Esophagus (tissue), 2 donors: ENCODE results near the gene TRMT61A. TPM values are rescaled to one million over a fixed set of nuclear protein-coding genes. Genes with fewer than 3 reads are reported as not detected.
A peak's percentile ranks its signal among the peaks of the same experiment; 100 is the strongest.

Experiments
- H3K27ac ChIP-seq, 2 donors: one replicate each; pipeline ENCODE4 v1.5.1; 2013; ENCODE audit warnings: low read depth in 2 of 2, mild to moderate bottlenecking in 2 of 2, inconsistent platforms in 1 of 2, low read length in 1 of 2, moderate library complexity in 1 of 2
- H3K27me3 ChIP-seq, 2 donors: one replicate each; pipeline ENCODE4 v1.6.1; 2013; ENCODE audit warnings: low read length in 2 of 2, control low read depth in 1 of 2, mild to moderate bottlenecking in 1 of 2; ENCODE audit not compliant: insufficient read depth in 2 of 2, control insufficient read depth in 1 of 2
- H3K36me3 ChIP-seq, 2 donors: one replicate each; pipeline ENCODE4 v1.6.1; 2013; ENCODE audit warnings: low read length in 1 of 2; ENCODE audit not compliant: control insufficient read depth in 2 of 2, insufficient read depth in 2 of 2
- H3K4me1 ChIP-seq, 2 donors: one replicate each; pipeline ENCODE4 v1.6.1; 2013; ENCODE audit warnings: low read length in 1 of 2; ENCODE audit not compliant: control insufficient read depth in 2 of 2, insufficient read depth in 2 of 2
- H3K4me3 ChIP-seq, 2 donors: one replicate each; pipeline ENCODE4 v1.5.1; 2013; ENCODE audit warnings: low read length in 2 of 2, mild to moderate bottlenecking in 2 of 2, low read depth in 1 of 2, moderate library complexity in 1 of 2
- H3K9me3 ChIP-seq, 2 donors: one replicate each; pipeline ENCODE4 v1.6.1; 2013; ENCODE audit warnings: mild to moderate bottlenecking in 2 of 2, low read depth in 1 of 2, low read length in 1 of 2, moderate library complexity in 1 of 2; ENCODE audit not compliant: control insufficient read depth in 2 of 2, insufficient read depth in 1 of 2
- WGBS, 2 donors: extraction: QIAGEN DNeasy Blood & Tissue Kit; methylation state at CpG; one replicate each; pipeline ENCODE4 v1.1.7; 2013; 5-methylcytosine and 5-hydroxymethylcytosine counted together
- polyA plus RNA-seq, 2 donors: library from polyadenylated mRNA; stranded (reverse); fragments of 200-250 nt; gene quantifications; one replicate each; pipeline ENCODE4 v1.2.3, GENCODE V29; 2013
- donor health status: healthy with polysubstance abuse.
- donor health status: Bipolar disorder and iron deficiency.

The TRMT61A gene
- polyA plus RNA-seq, 2 donors: 11.0 to 11.5 TPM

DNA sequence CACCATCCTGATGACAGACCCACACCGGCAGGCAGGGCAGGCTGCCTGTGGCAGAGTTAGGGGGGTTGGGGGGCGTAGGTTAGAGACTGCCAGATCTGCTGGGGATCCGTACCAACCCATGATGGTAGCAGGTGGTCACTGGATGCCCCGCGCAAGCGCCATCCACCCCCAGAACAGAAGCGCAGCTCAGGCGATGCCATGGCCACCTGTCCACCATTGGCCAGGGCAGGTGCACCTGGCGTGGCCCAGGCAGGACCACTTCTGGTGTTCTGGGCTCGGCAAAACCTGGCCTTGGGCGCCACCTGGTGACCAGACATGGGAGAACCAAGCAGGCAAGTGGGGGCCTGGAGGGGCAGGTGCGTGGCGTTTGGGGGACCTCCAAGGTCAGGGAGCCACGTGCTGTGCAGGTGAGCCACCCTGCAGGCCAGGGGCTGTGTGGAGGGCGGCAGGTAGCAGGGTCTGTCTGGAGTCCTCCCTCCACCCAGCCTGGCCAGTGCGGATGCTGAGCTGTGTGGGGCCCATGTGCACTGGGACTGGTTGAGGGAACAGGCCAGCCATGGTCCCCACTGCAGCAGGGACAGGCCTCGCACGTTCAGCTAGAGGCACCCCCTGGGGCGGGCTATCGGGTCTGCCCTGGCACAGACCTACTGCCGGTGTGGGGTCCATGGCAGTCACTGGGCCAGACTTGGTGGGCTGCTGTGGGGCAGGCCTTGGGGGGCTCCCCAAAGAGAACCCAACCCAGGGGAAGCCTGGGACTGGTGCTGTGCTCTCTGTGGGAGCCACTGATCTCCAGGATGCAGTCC is 17.9 kb downstream of the TRMT61A start:
- H3K4me1 ChIP-seq: peaks cover 25 to 53% of the 10 kb centered on the region in 2 donors

DNA sequence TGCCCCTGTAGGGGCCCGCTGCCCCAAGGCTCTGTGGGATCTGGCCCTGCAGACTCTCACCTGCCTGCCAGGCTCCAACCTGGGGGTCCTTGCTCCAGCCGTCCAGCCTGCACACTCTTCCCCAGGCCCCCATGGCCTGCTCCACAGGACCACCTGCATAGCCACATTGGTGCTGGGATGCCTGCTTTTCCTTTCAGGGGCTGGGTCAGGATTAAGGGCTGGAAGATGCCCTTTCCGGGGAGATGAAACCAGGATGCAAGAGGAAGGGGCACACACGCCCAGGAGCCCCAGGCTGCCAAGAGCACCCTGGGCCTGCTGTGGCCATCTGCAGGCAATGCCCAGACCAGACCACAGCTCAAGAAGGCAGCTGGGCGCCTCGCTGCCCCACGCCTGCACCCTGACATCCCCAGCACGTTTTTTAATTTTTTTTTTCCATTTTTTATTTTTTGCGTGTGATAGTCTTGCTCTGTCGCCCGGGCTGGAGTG is 18.5 kb downstream of the TRMT61A start:
- Histone ChIP-seq H3K36me3 (peaks cover 0 to 3% of the 10 kb centered on the region in 2 donors), H3K9me3 (no peaks in the 10 kb centered on the region), H3K27ac (no peak overlapping the region), H3K27me3 (no peaks in the 10 kb centered on the region), H3K4me1 (peaks cover 19 to 53% of the 10 kb centered on the region in 2 donors), H3K4me3 (no peak overlapping the region)
- 86 to 88% methylated on average over 11 of the region's 11 CpGs for WGBS, 2 donors

More for the DNA sequence above, 17.9 kb downstream of the TRMT61A start:
- H3K27me3 ChIP-seq: no peaks in the 10 kb centered on the region
- no peak overlapping the region for H3K4me3 ChIP-seq
- H3K27ac ChIP-seq: no peak overlapping the region
- WGBS, 2 donors: 23 to 24% methylated on average over 21 of the region's 21 CpGs
- peaks cover 0 to 3% of the 10 kb centered on the region in 2 donors for H3K36me3 ChIP-seq
- no peaks in the 10 kb centered on the region for H3K9me3 ChIP-seq

GRCh38 chr14:103547941-103548462 is 19.0 kb downstream of the TRMT61A start:
- H3K36me3 ChIP-seq: peaks cover 0 to 3% of the 10 kb centered on the region in 2 donors
- H3K4me3 ChIP-seq: no peak overlapping the region
- no peaks in the 10 kb centered on the region for H3K27me3 ChIP-seq
- H3K9me3 ChIP-seq: no peaks in the 10 kb centered on the region
- peak overlapping the region in 1 of 2 donors; percentile 14 for H3K27ac ChIP-seq
- 81 to 82% methylated on average over 18 of the region's 18 CpGs for WGBS, 2 donors
- peaks cover 14 to 54% of the 10 kb centered on the region in 2 donors for H3K4me1 ChIP-seq

GRCh38 chr14:103548463-103549351 is 19.7 kb downstream of the TRMT61A start:
- Histone ChIP-seq H3K4me3 (no peak overlapping the region), H3K4me1 (peaks cover 12 to 50% of the 10 kb centered on the region in 2 donors), H3K9me3 (no peaks in the 10 kb centered on the region), H3K27ac (peak overlapping the region in 1 of 2 donors; percentile 62), H3K27me3 (no peaks in the 10 kb centered on the region), H3K36me3 (peaks cover 0 to 3% of the 10 kb centered on the region in 2 donors)
- 59 to 72% methylated on average over 27 of the region's 27 CpGs for WGBS, 2 donors

DNA sequence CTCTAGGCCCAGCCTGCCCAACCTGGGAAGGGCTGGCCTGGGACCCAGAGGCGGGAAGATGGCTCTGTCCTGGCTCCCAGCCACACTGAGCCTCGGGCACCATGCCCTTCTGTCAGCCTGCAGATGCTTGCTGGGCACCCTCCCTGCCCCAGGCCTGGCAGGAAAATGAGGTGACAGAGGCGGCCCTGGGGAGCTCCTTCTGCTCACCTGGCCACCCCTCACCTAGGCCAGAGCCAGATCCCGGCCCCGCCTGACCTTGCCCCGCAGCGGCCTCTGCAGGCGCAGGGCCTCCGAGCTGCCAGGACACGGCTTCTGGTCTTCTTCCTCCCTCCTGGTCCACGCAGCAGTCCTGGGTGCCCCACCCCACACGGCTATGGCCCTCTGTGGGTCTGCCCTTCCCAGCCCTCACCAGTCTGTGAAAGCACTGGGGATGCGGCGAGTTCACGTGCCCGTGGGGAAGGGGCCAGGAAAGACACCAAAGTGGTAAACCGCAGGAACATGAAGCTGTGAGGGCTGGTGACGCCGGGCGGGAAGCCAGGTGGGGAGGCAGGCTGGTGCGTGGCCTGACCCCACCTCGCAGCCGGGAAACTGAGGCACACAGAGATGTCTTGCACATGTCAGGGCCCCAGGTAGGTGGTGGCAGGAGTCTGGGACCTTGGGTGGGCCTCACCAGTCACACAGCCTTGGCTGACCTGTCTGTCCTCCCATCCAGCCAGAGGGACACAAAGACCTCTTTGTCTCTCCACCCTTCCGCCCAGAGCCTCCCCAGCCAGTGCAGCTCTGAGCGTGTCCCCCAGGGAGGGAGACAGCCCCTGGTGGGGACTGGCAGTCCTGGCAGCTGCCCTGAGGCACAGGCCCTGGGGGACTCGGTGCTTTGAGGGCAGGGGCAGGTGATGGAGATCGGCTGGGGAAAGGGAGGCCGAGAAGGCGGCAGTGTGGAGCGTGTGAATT is 20.6 kb downstream of the TRMT61A start:
- no peaks in the 10 kb centered on the region for H3K9me3 ChIP-seq
- H3K27me3 ChIP-seq: no peaks in the 10 kb centered on the region
- H3K36me3 ChIP-seq: peaks cover 0 to 3% of the 10 kb centered on the region in 2 donors
- H3K4me3 ChIP-seq: no peak overlapping the region
- H3K27ac ChIP-seq: peak overlapping the region; percentile 31 to 62
- 67% methylated on average over 29 to 30 of the region's 30 CpGs for WGBS, 2 donors
- H3K4me1 ChIP-seq: peaks cover 7 to 43% of the 10 kb centered on the region in 2 donors

DNA sequence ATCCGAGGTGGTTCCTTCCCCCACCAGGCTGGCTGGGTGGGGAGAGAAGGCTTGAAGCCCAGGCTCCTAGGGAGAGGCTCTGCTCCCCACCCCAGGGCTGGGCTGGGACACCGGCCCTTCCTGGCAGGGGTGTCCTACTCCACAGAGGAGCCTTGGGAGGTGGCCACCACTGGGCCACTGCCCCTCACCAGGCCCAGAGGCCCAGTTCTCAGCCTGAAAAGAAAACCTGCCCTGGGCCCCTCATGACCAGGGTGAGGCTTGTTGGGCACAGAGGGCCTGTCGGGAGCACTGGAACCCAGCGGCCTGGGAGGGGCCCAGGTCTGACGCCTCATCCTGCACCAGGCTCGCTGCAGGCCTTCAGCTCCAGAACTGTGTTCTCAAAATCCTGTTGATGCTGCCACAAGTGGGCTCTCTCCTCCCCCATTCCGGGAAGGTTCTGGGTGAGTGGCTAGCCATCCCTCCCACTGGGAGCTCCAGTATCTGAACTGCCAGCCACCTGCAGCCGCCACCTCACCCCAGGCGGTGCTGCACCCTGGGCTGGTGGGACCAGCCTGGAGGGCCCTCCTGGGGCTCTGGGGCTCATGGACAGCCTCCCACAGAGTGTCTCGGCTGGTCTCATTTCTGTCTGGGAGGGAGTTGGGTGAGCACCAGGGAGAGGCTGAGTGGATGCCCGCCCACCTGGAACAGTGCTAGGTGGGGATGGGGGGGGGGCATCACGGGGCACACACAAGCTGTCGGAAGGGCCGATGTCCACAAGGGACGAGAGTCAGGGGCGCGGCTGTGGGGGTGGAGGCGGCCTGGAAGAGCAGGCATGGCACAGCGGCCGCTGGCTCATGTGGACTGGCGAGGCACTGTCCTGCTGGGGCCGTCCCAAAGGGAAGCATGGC is 21.7 kb downstream of the TRMT61A start:
- 56 to 59% methylated on average over 22 of the region's 22 CpGs for WGBS, 2 donors
- no peaks in the 10 kb centered on the region for H3K27me3 ChIP-seq
- peaks cover 0 to 3% of the 10 kb centered on the region in 2 donors for H3K36me3 ChIP-seq
- no peaks in the 10 kb centered on the region for H3K9me3 ChIP-seq
- peak overlapping the region; percentile 78 to 84 for H3K27ac ChIP-seq
- peaks cover 7 to 42% of the 10 kb centered on the region in 2 donors for H3K4me1 ChIP-seq
- no peak overlapping the region for H3K4me3 ChIP-seq

DNA sequence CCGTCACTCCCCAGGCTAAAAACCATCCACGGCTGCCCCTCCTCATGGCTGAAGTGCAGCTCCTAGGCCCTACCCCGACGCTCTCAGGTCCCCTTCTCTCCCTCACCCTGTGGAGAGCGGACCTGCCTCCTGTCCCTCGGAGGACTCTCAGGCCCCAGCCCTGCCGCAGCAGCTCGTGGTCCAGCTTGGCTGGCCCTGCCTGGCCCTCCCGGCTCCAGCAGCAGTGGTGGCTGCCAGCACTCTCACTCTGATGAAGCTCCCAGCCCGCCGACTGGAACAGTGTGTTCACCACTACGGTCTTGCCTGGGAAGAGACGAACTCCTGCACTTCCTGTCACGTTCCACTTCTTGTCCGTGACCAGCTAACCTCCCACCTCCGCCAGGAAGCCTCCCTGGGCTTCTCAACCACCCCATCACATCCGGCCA is 22.4 kb downstream of the TRMT61A start:
- Histone ChIP-seq H3K27me3 (no peaks in the 10 kb centered on the region), H3K4me3 (no peak overlapping the region), H3K9me3 (no peaks in the 10 kb centered on the region), H3K27ac (peak overlapping the region; percentile 78 to 84), H3K4me1 (peaks cover 7 to 42% of the 10 kb centered on the region in 2 donors), H3K36me3 (peaks cover 0 to 3% of the 10 kb centered on the region in 2 donors)
- 54 to 62% methylated on average over 17 of the region's 17 CpGs for WGBS, 2 donors
